ENCODE data around the gene XRCC1. TPM values are rescaled to one million over a fixed set of nuclear protein-coding genes. Genes with fewer than 3 reads are reported as not detected.
"Not testable (repeated sequence)": the region's sequence is repeated elsewhere in the genome, so short reads cannot be mapped to it uniquely, and the experiment has no call there.

The XRCC1 gene
- total RNA-seq, 4 donors from 2014 or later, result 29.6 to 38.8 (median 31.3) TPM

DNA sequence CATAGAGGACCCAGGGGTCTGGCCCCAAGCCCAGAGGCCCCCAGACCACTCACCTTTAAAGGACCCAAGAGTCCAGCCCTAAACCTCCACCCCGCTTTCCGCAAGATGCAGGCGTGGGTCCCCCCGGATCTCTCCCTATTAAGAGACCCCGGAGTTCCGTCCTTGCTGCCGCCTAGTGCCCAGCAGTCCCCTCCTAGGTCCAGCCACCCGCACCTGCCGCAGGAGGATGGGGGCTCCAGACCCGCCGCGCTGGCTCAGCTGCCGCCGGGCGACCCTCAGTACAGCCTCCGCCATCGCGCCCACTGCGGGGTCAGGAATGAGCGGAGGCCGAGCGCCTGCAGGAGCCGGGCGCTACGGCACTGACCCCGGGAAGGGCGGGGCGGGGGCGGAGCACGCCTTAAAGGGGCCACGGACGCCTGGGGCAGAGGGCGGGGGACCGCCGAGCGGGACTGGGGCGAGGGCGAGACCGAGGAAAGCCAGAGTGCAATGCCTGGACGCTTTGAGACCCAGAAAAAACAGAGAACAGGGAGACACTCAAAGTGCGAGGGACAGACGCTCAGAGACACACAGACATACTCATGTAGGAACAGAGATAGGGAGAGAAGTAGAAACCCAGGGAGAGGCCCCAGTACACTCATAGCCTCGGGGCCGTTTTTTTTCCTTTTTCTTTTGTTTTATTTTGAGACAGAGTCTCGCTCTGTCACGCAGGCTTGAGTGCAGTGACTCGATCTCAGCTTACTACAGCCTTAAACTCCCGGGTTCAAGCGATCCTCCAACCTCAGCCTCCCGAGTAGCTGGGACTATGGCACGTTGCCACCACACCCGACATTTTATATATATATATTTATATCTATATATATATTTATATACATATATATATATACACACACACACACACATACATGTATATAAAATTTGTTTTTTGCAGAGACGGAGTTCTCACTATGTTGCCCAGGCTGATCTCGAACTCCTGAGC, 48.2 kb downstream of the XRCC1 start, which contains the start of gene ETHE1:
Gene ETHE1 (minus strand): TSS at position 318 of the 976 bp plus-strand sequence. CDS start 24 bp downstream, at position 294.
- no peaks in the 10 kb centered on the region for H3K36me3 ChIP-seq
- peak; percentile 10 to 85 for TF ChIP-seq POLR2A (IDR thresholded peaks at IDR 0.05)
- TF ChIP-seq, protein P1, sequence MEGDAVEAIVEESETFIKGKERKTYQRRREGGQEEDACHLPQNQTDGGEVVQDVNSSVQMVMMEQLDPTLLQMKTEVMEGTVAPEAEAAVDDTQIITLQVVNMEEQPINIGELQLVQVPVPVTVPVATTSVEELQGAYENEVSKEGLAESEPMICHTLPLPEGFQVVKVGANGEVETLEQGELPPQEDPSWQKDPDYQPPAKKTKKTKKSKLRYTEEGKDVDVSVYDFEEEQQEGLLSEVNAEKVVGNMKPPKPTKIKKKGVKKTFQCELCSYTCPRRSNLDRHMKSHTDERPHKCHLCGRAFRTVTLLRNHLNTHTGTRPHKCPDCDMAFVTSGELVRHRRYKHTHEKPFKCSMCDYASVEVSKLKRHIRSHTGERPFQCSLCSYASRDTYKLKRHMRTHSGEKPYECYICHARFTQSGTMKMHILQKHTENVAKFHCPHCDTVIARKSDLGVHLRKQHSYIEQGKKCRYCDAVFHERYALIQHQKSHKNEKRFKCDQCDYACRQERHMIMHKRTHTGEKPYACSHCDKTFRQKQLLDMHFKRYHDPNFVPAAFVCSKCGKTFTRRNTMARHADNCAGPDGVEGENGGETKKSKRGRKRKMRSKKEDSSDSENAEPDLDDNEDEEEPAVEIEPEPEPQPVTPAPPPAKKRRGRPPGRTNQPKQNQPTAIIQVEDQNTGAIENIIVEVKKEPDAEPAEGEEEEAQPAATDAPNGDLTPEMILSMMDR (IDR thresholded peaks at IDR 0.05), result peak in 1 of 6 experiments; percentile 13
- 4 to 6% methylated on average over 21 to 39 of the region's 54 CpGs for WGBS, 2 donors
- H3K4me1 ChIP-seq, result peaks cover 19 to 35% of the 10 kb centered on the region in 2 donors
- H3K27ac ChIP-seq, result peak within 1 kb of the TSS; percentile 87 to 90 (median 88)
- H3K4me3 ChIP-seq (replicated peaks in 1 of 3), result peak within 1 kb of the TSS; percentile 72 to 97 (median 77)
- H3K9me3 ChIP-seq, result no peaks in the 10 kb centered on the region
- intact Hi-C loops (cut with DNase I), result no loop called here
- peak; percentile 86 to 87 for DNase-seq
- no peaks in the 10 kb centered on the region for H3K27me3 ChIP-seq

DNA sequence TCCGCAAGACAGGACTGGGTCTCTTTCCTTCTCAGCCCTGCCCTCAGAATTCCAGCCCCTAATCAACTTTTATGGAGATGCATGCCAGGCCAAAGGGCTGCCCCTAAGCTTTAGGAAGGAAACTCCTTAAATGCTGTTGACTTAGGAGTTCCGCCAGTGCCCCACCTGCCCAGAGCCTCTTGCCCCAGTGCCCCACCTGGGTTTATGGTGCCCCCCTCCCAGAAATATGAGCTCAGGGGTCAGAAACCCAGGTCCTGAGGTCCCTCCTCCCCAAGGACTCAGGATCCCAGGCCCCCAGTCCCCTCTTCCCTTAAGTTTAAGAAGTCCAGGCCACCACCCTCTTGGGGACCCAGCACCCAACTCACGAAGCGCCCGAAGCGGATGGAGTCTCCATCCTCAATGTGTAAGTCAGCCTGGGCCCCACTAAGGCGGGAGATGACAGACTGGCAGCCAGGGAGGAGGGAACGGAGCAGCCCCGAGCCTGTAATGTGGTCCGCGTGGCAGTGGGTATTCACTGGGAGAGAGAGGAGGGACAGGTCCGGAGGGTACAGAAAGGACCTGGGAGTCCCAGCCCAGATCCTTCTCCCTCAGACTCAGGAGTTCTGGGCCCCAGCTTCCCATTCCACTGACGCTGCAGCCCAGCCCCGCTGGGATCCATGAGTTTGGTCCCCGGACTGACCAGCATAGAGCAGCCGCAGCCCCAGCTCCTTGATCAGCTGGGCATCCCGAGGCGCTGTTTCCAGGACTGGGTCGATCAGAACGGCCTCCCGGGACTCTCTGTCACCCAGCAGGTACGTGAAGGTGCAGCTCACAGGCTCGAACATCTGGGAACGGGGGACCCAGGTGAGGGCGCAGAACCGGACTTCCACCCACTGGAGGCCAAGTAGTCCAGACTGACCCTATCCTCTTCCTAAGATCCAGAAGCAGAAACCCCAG, 49.2 kb downstream of the XRCC1 start:
- 34 to 53% methylated on average over 8 to 15 of the region's 26 CpGs for WGBS, 2 donors
- TF ChIP-seq, protein P1 (IDR thresholded peaks at IDR 0.05), result no peak
- TF ChIP-seq POLR2A (IDR thresholded peaks at IDR 0.05), result no peak
- H3K4me3 ChIP-seq (replicated peaks in 1 of 3), result peak overlapping the region; percentile 72 to 97 (median 77)
- peaks cover 17 to 34% of the 10 kb centered on the region in 2 donors for H3K4me1 ChIP-seq
- H3K9me3 ChIP-seq, result no peaks in the 10 kb centered on the region
- peak; percentile 24 to 31 for DNase-seq
- peak overlapping the region in 2 of 3 donors; percentile 88 to 90 for H3K27ac ChIP-seq
- H3K27me3 ChIP-seq, result no peaks in the 10 kb centered on the region
- intact Hi-C loops (cut with DNase I), result no loop called here
- H3K36me3 ChIP-seq, result no peaks in the 10 kb centered on the region

DNA sequence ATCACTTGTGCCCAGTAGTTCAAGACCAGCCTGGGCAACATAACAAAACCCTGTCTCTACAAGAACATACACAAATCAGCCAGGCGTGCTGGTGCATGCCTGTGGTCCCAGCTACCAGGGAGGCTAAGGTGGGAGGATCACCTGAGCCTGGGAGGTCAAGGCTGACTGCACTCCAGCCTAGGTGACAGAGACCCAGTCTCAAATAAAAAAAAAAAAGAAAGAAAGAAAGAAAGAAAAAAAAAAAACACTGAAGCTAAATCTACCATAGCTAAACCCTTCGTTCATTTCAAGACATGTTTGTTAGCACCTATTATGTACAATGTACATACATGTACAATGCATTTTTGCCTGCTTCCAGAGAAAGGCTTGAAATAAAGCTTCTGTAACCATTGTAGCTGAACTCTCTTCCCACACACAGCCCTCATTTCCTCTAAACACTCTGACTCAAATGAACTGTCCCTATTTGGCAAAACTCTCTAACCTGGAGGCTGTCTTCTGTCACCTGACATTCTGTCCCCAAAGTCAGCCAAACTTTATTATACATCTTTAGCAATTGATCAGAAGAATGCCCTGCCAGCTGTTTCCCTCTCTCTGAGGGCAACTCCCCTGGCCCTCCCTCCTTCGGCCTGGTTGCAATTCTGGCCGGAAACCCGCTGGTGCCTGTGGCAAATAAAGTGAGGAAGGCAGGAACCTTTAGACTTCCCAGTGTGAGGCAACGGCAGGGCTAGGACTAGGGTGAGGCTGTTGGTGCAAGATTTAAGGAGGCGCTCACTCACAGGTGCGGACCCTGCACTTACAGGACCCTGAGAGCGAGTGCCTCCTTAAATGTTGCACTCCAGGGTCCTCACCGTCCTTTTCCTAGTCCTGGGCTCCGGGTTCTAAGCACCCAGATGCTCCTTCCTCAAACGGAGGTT, 50.1 kb downstream of the XRCC1 start:
- TF ChIP-seq, protein P1 (IDR thresholded peaks at IDR 0.05), result no peak
- no peak for TF ChIP-seq POLR2A (IDR thresholded peaks at IDR 0.05)
- Histone ChIP-seq H3K36me3 (no peaks in the 10 kb centered on the region), H3K9me3 (no peaks in the 10 kb centered on the region), H3K4me3 (replicated peaks in 1 of 3) (peak overlapping the region in 1 of 3 donors; percentile 77), H3K27ac (peak overlapping the region in 2 of 3 donors; percentile 88 to 90), H3K27me3 (no peaks in the 10 kb centered on the region), H3K4me1 (peaks cover 17 to 34% of the 10 kb centered on the region in 2 donors)
- intact Hi-C loops (cut with DNase I), result no loop called here
- peak; percentile 26 to 30 for DNase-seq
- WGBS, 2 donors, result 30 to 49% methylated on average over 11 to 12 of the region's 12 CpGs

DNA sequence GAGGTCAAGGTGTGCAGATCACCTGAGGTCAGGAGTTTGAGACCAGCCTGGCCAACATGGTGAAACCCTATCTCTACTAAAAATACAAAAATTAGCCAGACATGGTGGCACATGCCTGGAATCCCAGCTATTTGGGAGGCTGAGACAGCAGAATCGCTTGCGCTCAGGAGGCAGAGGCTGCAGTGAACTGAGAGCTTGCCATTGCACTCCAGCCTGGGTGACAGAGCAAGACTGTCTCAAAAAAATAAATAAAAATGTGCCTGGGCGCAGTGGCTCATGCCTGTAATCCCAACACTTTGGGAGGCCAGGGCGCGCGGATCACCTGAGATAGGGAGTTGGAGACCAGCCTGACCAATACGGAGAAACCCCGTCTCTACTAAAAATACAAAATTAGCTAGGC, 51.6 kb downstream of the XRCC1 start:
- H3K36me3 ChIP-seq; H3K27ac ChIP-seq; intact Hi-C loops (cut with DNase I); H3K27me3 ChIP-seq; H3K4me3 ChIP-seq (replicated peaks in 1 of 3); DNase-seq; H3K9me3 ChIP-seq: not testable (repeated sequence)
- peaks cover 17 to 24% of the 10 kb centered on the region in 2 donors for H3K4me1 ChIP-seq
- 89 to 97% methylated on average over 8 of the region's 8 CpGs for WGBS, 2 donors

Measured in thyroid gland (tissue), 4 donors.